PFSK-1 (cell line): ENCODE results near the gene RGS14.

ENCODE experiments used
- FOXP2 ChIP-seq: optimal IDR thresholded peaks from 2 replicates; pipeline ENCODE3; 2011; ENCODE audit warnings: borderline replicate concordance, control low read depth, inconsistent platforms; ENCODE audit not compliant: insufficient read depth; ENCODE audit errors: extremely low read length, extremely low read depth
- POLR2AphosphoS5 ChIP-seq: IDR thresholded peaks from 2 replicates; pipeline ENCODE4 v1.6.1; 2012; ENCODE audit warnings: low read depth, mild to moderate bottlenecking, control low read depth, low read length, moderate library complexity
- REST ChIP-seq, 2 experiments: IDR thresholded peaks; 2 replicates each; pipeline versions ENCODE4 v1.6.1 to v1.8.0; 2011 to 2012; ENCODE audit warnings: low read depth in 2 of 2, low read length in 2 of 2, control low read depth in 1 of 2, inconsistent platforms in 1 of 2, mild to moderate bottlenecking in 1 of 2, moderate library complexity in 1 of 2; ENCODE audit not compliant: insufficient read depth in 1 of 2
- SIN3A ChIP-seq: IDR thresholded peaks from 2 replicates; pipeline ENCODE4 v1.6.1; 2012; ENCODE audit warnings: mild to moderate bottlenecking, low read length, moderate library complexity, borderline replicate concordance; ENCODE audit not compliant: insufficient read depth
- TAF1 ChIP-seq: IDR thresholded peaks from 2 replicates; pipeline ENCODE4 v1.6.1; 2012; ENCODE audit warnings: low read length, control low read depth, borderline replicate concordance; ENCODE audit not compliant: insufficient read depth

The RGS14 gene

GRCh38 chr5:177377851-177378776 is 20.4 kb downstream of the RGS14 start:
- TF ChIP-seq REST (IDR thresholded peaks at IDR 0.05; ENCODE audit: insufficient read depth in 1 of 2, low read depth in 2 of 2, low read length in 2 of 2), result no peak
- TF ChIP-seq TAF1, result no peak
- TF ChIP-seq POLR2AphosphoS5, result no peak

GRCh38 chr5:177378884-177379883 is 21.5 kb downstream of the RGS14 start:
- TF ChIP-seq TAF1, result no peak
- TF ChIP-seq SIN3A, result no peak
- TF ChIP-seq REST (IDR thresholded peaks at IDR 0.05; ENCODE audit: insufficient read depth in 1 of 2, low read depth in 2 of 2, low read length in 2 of 2), result no peak
- TF ChIP-seq POLR2AphosphoS5, result no peak
- no peak for TF ChIP-seq FOXP2

GRCh38 chr5:177380805-177381126 is 23.0 kb downstream of the RGS14 start:
- TF ChIP-seq FOXP2 (no peak), POLR2AphosphoS5 (no peak)

GRCh38 chr5:177382423-177383029 is 24.8 kb downstream of the RGS14 start:
- TF ChIP-seq FOXP2 (no peak), SIN3A (no peak), TAF1 (no peak), POLR2AphosphoS5 (no peak), REST (IDR thresholded peaks at IDR 0.05; ENCODE audit: insufficient read depth in 1 of 2, low read depth in 2 of 2, low read length in 2 of 2) (no peak)

GRCh38 chr5:177383181-177383580 is 25.5 kb downstream of the RGS14 start:
- TF ChIP-seq TAF1 (no peak), FOXP2 (no peak), REST (IDR thresholded peaks at IDR 0.05; ENCODE audit: insufficient read depth in 1 of 2, low read depth in 2 of 2, low read length in 2 of 2) (no peak), SIN3A (no peak), POLR2AphosphoS5 (no peak)
